ENCODE data around the gene NUDT3.
"Not testable (repeated sequence)": the region's sequence is repeated elsewhere in the genome, so short reads cannot be mapped to it uniquely, and the experiment has no call there.

Gene NUDT3

GRCh38 chr6:34340906-34341480, 51.5 kb downstream of the NUDT3 start:
- no peak for DNase-seq

- DNase-seq, result no peak
Measured at GRCh38 chr6:34340394-34340793, 52.1 kb downstream of the NUDT3 start.

GRCh38 chr6:34339971-34340370, 52.5 kb downstream of the NUDT3 start:
- DNase-seq, result no peak

DNA sequence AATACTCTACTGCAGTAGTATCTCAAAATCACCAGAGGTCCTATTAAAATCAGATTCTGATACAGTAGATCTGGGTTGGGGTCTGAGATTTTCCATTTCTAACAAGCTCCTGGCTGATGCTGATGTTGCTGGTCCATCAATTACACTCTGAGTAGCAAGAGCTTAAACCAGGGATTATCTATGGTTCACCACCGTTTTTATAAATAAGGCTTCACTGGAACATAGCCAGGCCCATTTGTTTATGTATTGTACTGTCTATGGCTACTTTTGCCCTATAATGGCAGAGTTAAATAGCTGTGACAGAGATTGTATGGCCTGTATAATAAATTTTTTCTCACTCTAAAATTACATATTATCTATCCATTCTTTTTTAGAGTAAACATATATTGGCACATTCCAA, 53.0 kb downstream of the NUDT3 start:
- no peak for DNase-seq

- DNase-seq, result no peak
Measured at GRCh38 chr6:34338811-34339210, 53.7 kb downstream of the NUDT3 start.

- no peak for DNase-seq
Measured at GRCh38 chr6:34338377-34338776, 54.1 kb downstream of the NUDT3 start.

GRCh38 chr6:34334796-34335416, 57.6 kb downstream of the NUDT3 start:
- DNase-seq, result no peak

- DNase-seq, result no peak
Measured at GRCh38 chr6:34333858-34334257, 58.6 kb downstream of the NUDT3 start.

GRCh38 chr6:34332251-34333198, 59.9 kb downstream of the NUDT3 start:
- DNase-seq, result no peak

DNA sequence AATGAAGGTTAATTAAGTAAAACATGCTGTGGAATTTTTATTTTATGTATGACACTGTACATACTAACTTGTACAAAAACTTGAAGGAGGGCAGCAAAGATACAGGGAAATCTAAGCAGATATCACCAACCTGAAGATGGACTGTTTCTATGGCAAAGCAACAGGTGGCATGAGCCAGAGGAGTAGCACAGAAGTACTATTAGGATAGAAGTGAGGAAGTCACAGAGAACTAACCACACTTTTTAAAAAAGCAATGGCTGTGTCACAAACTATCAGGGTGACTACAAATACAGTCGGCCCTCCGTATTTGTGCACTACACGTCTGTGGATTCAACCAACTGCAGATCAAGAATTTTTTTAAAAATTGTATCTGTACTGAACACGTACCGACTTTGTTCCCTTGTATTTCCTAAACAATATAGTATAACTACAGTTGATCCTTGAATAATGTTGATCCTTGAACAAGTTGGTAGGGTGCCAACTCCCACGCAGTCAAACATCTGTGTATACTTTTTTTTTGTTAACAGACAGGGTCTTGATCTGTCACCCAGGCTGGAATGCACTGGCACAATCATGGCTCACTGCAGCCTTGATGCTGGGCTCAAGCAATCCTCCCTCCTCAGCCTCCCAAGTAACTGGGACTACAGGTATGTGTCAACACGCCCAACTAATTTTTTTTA, 61.0 kb downstream of the NUDT3 start:
- DNase-seq, result no peak

DNA sequence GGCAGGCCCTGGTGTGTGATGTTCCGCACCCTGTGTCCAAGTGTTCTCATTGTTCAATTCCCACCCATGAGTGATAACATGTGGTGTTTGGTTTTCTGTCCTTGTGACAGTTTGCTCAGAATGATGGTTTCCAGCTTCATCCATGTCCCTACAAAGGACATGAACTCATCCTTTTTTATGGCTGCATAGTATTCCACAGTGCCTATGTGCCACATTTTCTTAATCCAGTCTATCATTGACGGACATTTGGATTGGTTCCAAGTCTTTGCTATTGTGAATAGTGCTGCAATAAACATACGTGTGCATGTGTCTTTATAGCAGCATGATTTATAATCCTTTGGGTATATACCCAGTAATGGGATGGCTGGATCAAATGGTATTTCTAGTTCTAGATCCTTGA, 62.7 kb downstream of the NUDT3 start:
- DNase-seq, result not testable (repeated sequence)

DNA sequence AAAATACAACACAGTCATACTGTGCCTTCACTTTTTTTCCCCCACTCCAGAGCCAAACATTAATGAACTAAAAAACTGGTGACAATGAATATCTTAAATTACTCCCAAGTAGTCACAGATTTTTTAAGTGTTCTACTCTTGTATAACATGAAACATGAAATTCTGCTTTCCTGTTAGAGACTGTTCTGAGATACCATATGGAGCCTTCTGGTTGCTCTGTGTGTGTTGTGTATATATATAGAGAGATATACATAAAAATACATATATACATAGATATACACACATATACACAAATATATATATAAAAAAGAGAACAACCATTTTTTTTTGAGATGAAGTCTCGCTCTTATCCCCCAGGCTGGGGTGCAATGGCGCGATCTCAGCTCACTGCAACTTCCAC, 63.5 kb downstream of the NUDT3 start:
- DNase-seq, result no peak

DNA sequence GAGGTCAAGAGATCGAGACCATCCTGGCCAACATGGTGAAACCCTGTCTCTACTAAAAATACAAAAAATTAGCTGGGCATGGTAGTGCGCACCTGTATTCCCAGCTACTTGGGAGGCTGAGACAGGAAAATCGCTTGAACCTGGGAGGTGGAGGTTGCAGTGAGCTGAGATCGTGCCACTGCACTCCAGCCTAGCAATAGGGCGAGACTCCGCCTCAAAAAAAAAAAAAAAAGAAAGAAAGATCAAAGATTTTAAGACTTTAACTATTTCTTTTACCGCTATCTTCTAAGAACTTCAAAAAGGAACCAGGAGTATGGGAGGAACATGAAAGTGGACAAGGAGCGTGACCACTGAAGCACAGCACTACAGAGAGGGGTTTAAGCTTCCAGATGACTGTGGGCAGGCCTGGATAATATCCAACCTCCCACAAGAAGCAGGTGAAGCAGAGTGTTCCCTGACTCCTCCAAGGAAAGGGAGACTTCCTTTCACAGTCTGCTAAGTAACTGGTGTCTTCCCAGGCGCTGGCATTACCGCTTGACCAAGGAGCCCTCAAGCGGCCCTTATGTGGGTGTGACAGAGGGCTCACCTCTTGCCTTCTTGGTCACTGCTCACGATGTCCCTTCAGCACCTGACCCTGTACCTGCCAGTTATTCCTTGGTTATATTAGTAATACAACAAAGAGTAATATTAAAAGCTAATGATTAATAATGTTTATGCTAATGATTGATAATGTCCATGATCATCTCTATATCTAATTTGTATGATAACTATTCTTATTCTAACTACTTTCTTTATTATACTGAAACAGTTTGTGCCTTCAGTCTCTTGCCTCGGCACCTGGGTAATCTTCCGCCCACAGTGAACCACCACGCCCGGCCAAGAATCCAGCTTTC, 64.9 kb downstream of the NUDT3 start:
- not testable (repeated sequence) for DNase-seq

- no peak for DNase-seq
Measured at GRCh38 chr6:34325633-34326032, 66.8 kb downstream of the NUDT3 start.

DNA sequence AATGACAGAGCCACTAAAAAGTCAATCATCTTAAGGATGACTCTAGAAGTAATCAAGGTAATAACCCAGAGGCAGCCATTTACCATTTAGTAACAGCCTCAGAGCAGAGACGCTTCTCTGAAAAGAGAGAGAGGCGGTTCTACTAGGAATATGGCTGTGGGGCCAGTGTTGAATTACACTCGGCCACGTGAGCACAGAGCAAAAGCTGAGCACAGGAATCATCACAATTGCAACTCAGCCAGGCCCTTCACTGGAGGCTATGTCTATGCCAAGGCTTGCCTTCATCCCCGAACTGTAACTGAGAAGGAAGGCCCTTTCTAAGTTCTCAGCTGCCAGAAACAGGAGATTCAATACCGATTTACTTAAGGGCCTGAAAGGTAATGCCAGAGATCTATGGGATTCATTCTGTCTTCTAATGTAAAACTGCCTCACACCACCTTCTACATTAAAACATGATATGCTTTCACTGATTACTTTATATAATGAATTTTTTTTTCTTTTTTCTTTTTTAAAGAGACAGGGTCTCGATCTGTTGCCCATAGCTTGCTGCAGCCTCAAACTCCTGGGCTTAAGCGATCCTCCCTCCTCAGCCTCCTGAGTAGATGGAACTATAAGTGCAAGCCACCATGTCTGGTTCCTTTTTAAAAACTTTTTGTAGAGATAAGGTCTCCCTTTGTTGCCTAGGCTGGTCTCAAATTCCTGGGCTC, 67.6 kb downstream of the NUDT3 start:
- no peak for DNase-seq

- DNase-seq, result not testable (repeated sequence)
Measured at GRCh38 chr6:34324221-34324620, 68.2 kb downstream of the NUDT3 start.

DNA sequence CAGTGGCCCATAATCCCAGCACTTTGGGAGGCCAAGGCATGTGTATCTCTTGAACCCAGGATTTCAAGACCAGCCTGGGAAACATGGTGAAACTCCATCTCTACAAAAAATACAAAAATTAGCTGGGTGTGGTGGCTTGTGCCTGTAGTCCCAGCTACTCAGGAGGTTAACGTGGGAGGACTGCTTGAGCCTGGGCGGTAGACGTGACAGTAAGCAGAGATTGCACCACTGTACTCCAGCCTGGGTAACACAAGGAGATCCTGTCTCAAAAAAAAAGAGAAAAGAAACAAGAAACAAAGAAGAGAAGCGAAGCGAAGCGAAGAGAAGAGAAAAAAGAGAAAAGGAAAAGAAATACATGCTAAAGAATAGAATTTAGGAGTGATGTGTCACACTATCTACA, 69.2 kb downstream of the NUDT3 start:
- DNase-seq, result no peak

DNA sequence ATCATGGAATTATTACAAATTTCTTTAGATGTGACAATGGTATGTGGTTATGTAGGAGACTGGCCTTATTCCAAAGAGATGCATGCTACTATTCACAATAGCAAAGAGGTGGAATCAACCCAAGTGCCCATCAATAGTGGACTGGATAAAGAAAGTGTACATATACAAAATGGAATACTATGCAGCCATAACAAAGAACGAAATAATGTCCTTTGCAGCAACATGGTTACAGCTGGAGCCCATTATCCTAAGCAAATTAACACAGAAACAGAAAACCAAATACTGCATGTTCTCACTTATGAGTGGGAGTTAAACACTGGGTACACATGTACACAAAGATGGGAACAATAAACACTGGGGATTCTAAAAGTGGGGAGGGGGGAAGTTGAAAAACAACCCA, 69.7 kb downstream of the NUDT3 start:
- no peak for DNase-seq

DNA sequence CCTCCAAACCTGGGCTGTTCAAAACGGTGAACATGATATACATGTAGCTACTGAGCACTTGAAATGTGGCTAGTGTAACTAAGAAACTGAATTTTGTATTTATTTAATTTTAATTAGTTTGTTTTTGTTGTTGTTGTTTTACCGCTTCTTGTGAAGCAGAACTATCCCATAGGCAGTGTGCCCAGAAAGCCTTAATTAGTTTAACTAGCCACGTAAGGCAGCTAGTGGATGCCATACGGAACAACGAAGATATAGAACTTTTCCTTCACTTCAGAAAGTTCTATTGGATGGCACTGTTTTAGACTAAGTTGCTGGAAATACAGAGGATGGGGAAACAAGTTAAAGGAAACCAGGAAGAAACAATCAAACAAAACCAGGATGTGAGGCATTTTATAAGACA, 70.6 kb downstream of the NUDT3 start:
- DNase-seq, result no peak

GRCh38 chr6:34319471-34319885, 73.0 kb downstream of the NUDT3 start:
- DNase-seq, result no peak

Measured in HCEC 1CT (cell line).